OCI-LY1 (cell line): Measurements from ENCODE around the gene PCGF5.

Experiments used
- H2AFZ ChIP-seq: fragments of 200-600 bp; sonication (generic), shearing (Covaris generic); 2 replicates; pipeline ENCODE4 v1.6.0; 2014; ENCODE audit warnings: antibody characterized with exemption, mild to moderate bottlenecking, low read length
- H3F3A ChIP-seq: fragments of 200-600 bp; sonication (generic), shearing (Covaris generic); 2 replicates; pipeline ENCODE4 v1.6.0; 2014; ENCODE audit warnings: mild to moderate bottlenecking, antibody characterized with exemption, low read length, moderate library complexity; ENCODE audit not compliant: insufficient read depth
- H3K27ac ChIP-seq: fragments of 200-600 bp; sonication (generic); 2 replicates; pipeline ENCODE4 v1.5.1; 2014; ENCODE audit warnings: low read length, mixed run types, mild to moderate bottlenecking, low read depth; ENCODE audit not compliant: poor library complexity, severe bottlenecking
- H3K27me3 ChIP-seq: fragments of 200-600 bp; sonication (generic); 2 replicates; pipeline ENCODE4 v1.6.0; 2014; ENCODE audit warnings: antibody characterized with exemption, mild to moderate bottlenecking, low read length, moderate library complexity; ENCODE audit not compliant: insufficient read depth
- H3K36me3 ChIP-seq: fragments of 200-600 bp; sonication (generic); 2 replicates; pipeline ENCODE4 v1.6.1; 2014; ENCODE audit warnings: mild to moderate bottlenecking, antibody characterized with exemption, low read length, moderate library complexity, mixed read lengths; ENCODE audit not compliant: insufficient read depth
- H3K4me1 ChIP-seq: fragments of 200-600 bp; sonication (generic); 2 replicates; pipeline ENCODE4 v1.5.1; 2014; ENCODE audit warnings: mild to moderate bottlenecking, low read length, moderate library complexity; ENCODE audit not compliant: insufficient read depth, severe bottlenecking
- H3K4me2 ChIP-seq: fragments of 200-600 bp; sonication (generic), shearing (Covaris generic); 2 replicates; pipeline ENCODE4 v1.6.1; 2014; ENCODE audit warnings: low read length
- H3K4me3 ChIP-seq: fragments of 200-600 bp; sonication (generic); 2 replicates; pipeline ENCODE4 v1.5.1; 2014; ENCODE audit warnings: low read length, low read depth, mild to moderate bottlenecking, mixed read lengths; ENCODE audit not compliant: poor library complexity, severe bottlenecking
- H3K79me2 ChIP-seq: fragments of 200-600 bp; shearing (Covaris generic); 2 replicates; pipeline ENCODE4 v1.6.1; 2016; ENCODE audit warnings: mixed run types, low read length, mixed read lengths; ENCODE audit not compliant: insufficient read depth
- H3K9ac ChIP-seq: fragments of 200-600 bp; sonication (generic), shearing (Covaris generic); 2 replicates; pipeline ENCODE4 v1.6.1; 2014; ENCODE audit warnings: mild to moderate bottlenecking, low read length, mixed read lengths
- H3K9me2 ChIP-seq: fragments of 200-600 bp; sonication (generic), shearing (Covaris generic); 2 replicates; pipeline ENCODE4 v1.6.1; 2014; ENCODE audit warnings: low read depth, mild to moderate bottlenecking, low read length, mixed read lengths
- H3K9me3 ChIP-seq: fragments of 200-600 bp; shearing (Covaris generic); 2 replicates; pipeline ENCODE4 v1.6.1; 2014; ENCODE audit warnings: low read length, mixed read lengths
- H4K20me1 ChIP-seq: fragments of 200-600 bp; sonication (generic), shearing (Covaris generic); 2 replicates; pipeline ENCODE4 v1.6.0; 2016; ENCODE audit warnings: mild to moderate bottlenecking, low read length; ENCODE audit not compliant: insufficient read depth
- EZH2 ChIP-seq: fragments of 200-600 bp; sonication (generic), shearing (Covaris generic); IDR thresholded peaks from 2 replicates; pipeline ENCODE4 v1.8.0; 2017; ENCODE audit warnings: borderline replicate concordance, mixed run types, mild to moderate bottlenecking, antibody characterized with exemption, low read length, moderate library complexity, mixed read lengths
- TF ChIP-seq, protein P1 (sequence below): fragments of 200-600 bp; sonication (generic), shearing (Covaris generic); IDR thresholded peaks from 2 replicates; pipeline ENCODE4 v1.5.1; 2017; ENCODE audit warnings: mild to moderate bottlenecking, antibody characterized with exemption, low read length, moderate library complexity, mixed read lengths

Gene PCGF5

DNA sequence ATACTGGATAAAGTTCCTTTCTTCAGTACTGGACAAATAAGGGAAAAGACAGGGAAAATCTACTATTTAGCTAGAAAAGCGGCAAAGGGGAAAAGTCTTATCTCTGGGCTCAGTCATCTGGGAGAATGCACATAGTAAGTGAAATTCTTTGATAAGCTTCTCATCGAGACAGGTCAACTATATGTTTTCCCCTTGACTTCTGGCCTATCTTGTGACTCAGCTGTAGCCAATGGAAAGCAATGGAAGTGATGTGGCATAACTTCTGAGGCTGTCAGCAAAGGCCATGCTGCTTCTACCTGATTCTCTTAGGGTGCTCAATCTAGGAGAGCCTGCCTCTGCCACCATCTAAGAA is 91.9 kb downstream of the PCGF5 start:
- no peak overlapping the region for H3K4me3 ChIP-seq
- no peaks in the 10 kb centered on the region for H3K27me3 ChIP-seq
- no peak overlapping the region for H3K27ac ChIP-seq
- H3K9me3 ChIP-seq, result no peaks in the 10 kb centered on the region
- H3K4me2 ChIP-seq, result no peak overlapping the region
- no peak for TF ChIP-seq EZH2
- TF ChIP-seq, protein P1, sequence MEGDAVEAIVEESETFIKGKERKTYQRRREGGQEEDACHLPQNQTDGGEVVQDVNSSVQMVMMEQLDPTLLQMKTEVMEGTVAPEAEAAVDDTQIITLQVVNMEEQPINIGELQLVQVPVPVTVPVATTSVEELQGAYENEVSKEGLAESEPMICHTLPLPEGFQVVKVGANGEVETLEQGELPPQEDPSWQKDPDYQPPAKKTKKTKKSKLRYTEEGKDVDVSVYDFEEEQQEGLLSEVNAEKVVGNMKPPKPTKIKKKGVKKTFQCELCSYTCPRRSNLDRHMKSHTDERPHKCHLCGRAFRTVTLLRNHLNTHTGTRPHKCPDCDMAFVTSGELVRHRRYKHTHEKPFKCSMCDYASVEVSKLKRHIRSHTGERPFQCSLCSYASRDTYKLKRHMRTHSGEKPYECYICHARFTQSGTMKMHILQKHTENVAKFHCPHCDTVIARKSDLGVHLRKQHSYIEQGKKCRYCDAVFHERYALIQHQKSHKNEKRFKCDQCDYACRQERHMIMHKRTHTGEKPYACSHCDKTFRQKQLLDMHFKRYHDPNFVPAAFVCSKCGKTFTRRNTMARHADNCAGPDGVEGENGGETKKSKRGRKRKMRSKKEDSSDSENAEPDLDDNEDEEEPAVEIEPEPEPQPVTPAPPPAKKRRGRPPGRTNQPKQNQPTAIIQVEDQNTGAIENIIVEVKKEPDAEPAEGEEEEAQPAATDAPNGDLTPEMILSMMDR, result no peak
- no peaks in the 10 kb centered on the region for H3K9me2 ChIP-seq
- no peaks in the 10 kb centered on the region for H3K79me2 ChIP-seq
- no peak overlapping the region for H2AFZ ChIP-seq
- no peaks in the 10 kb centered on the region for H3K36me3 ChIP-seq
- H3K4me1 ChIP-seq, result no peaks in the 10 kb centered on the region
- no peaks in the 10 kb centered on the region for H4K20me1 ChIP-seq
- H3F3A ChIP-seq, result no peaks in the 10 kb centered on the region
- H3K9ac ChIP-seq, result no peak overlapping the region

DNA sequence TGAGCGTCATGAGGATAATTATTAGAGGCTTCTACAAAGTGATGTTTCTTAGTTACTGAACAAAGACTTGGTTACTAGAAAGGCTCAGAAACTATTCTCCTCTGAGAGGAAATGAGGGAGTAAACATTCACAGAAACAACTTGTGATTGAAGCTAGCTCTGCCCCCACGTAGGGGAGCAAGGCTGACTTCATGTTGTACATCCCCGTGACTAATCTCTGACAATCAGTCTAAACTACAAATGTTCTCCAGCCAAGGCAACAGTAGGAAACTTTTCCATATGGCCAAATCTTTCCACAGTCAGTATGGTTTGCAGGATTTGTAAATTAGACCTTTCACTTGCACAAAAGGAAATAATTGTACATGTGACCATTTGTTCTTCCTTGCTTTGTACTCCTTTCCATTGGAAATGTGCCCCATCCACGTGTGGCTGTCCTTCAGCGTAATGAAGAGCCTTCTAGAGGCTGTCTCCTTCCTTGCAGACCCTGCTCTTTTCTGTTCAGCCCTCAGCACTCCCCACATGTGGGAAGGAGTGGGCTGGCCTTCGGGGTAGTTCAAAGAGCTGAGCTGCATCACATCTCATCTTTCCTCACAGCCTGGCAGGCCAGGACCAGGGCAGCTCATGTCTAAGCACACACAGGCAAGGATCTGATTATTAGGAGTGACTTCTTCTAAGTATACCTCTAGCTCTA is 93.5 kb downstream of the PCGF5 start:
- no peak for TF ChIP-seq EZH2
- TF ChIP-seq, protein P1, result no peak
- Histone ChIP-seq H3K27me3 (no peaks in the 10 kb centered on the region), H3K36me3 (no peaks in the 10 kb centered on the region), H3K9me3 (no peaks in the 10 kb centered on the region), H3K4me1 (no peaks in the 10 kb centered on the region), H3K9ac (no peak overlapping the region), H4K20me1 (no peaks in the 10 kb centered on the region), H3K27ac (no peak overlapping the region), H2AFZ (no peak overlapping the region), H3K4me2 (no peak overlapping the region), H3F3A (no peaks in the 10 kb centered on the region), H3K9me2 (no peaks in the 10 kb centered on the region), H3K4me3 (no peak overlapping the region), H3K79me2 (no peaks in the 10 kb centered on the region)

DNA sequence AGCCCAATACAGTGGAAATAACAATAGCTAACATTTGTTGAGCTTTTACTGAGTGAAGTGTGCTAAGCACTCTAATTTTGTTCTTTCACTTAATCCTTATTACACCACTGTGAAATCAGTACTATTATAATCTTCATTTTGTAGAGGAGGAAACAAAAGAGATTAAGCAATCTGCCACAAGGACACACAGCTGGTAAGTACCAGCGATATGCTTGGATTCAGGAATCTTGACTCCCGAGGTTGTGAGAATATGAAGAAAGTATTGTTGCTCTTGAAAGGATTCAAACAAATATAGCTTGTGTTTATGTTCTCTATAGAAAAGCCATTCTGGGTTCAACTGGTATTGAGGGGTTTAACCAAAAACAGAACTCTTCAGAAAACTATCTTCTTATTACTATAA is 96.0 kb downstream of the PCGF5 start:
- H3K4me3 ChIP-seq, result no peak overlapping the region
- no peaks in the 10 kb centered on the region for H4K20me1 ChIP-seq
- H3K36me3 ChIP-seq, result no peaks in the 10 kb centered on the region
- no peak overlapping the region for H3K27ac ChIP-seq
- no peaks in the 10 kb centered on the region for H3K4me1 ChIP-seq
- H3K4me2 ChIP-seq, result no peak overlapping the region
- H3K79me2 ChIP-seq, result no peaks in the 10 kb centered on the region
- no peaks in the 10 kb centered on the region for H3K9me2 ChIP-seq
- no peak for TF ChIP-seq EZH2
- TF ChIP-seq, protein P1, result no peak
- H2AFZ ChIP-seq, result no peak overlapping the region
- no peak overlapping the region for H3K9ac ChIP-seq
- no peaks in the 10 kb centered on the region for H3K9me3 ChIP-seq
- no peaks in the 10 kb centered on the region for H3K27me3 ChIP-seq
- no peaks in the 10 kb centered on the region for H3F3A ChIP-seq
